CMK (cell line): Measurements from ENCODE around the gene MBOAT7.

Experiments
- DNase-seq: peaks from one replicate; pipeline ENCODE4 v3.0.0-alpha.2; 2010; ENCODE audit warnings: low read depth

MBOAT7 gene

DNA sequence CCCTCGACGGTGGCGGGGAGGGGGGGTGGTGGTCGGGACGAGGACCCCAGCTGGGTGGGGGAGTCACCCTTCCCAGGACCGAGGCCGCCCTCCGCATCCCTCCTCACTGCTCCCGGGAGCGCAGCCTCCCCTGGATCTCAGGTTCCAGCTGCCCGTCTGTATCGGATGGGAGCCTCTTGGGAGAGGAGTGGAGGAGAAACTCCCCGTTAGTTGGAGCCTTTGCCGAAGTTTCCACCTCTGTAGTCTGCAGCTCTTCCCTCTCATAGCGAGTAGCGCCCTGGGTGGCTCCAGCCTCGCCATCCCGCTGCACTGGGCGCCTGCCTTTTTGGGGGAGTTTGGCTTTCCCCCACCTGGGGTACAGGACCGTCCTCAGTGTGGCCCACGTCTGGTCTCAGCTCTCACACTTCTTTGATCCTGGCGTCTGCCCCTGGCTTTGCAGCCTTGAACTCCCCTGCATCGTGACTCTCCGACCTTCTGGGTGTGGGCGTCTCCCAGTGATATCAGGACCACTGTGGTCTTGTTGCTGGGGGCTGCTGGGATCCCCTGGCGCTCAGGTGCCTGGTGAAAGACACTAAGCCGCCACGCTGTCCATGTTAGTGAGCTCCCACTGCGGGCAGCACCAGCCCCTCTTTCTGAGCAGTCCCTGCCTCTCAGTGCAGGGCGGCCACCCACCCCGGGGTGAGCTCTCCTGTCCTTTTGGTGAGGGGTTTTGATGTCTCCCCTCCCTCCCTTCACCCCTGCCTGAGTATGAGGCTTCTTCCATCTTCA is 50.7 kb downstream of the MBOAT7 start:
- DNase-seq: no peak

DNA sequence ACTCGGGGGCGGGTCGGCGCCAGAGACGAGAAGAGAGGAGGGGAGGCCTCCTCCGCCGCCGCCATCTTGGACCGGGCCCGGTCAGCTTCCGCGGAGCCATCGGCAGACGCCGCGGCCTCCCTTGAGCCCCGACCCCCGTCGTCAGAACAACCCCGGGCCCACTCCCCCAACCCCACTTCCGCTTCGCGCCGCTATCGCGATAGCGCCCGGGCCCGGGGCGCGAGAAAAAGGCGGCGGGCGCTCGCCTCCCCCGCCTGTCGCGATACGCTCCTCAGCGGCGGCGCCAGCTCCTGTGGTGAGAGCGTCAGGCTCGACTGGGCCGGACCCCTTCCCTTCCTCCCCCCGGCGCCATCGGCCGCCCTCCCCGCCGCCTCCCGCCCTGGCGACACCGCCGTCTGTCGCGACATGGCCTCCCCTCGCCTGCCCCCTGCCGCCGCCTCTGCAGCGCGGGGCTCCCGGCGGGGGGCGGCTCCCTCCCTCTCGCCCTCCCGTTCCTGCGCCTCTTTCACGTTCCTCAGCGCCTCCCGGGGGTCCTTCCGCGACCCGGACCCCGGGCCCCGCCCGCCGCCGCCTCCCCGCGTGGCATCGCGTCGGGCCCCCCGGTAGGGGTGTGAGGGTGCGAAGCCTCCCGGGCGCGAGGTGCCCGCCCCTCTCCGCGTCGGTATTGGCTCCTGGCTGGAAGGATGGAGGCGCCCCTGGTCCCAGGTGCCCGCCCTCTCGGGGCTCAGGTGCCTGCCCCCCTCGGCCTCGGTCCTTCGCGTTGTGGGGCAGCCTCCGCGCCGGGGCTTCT is 51.5 kb downstream of the MBOAT7 start, which contains the start of gene CNOT3:
Gene CNOT3 (plus strand): TSS at position 64 of the 790 bp plus-strand sequence. CDS start 5,217 bp downstream, outside the sequence.
- DNase-seq: no peak

DNA sequence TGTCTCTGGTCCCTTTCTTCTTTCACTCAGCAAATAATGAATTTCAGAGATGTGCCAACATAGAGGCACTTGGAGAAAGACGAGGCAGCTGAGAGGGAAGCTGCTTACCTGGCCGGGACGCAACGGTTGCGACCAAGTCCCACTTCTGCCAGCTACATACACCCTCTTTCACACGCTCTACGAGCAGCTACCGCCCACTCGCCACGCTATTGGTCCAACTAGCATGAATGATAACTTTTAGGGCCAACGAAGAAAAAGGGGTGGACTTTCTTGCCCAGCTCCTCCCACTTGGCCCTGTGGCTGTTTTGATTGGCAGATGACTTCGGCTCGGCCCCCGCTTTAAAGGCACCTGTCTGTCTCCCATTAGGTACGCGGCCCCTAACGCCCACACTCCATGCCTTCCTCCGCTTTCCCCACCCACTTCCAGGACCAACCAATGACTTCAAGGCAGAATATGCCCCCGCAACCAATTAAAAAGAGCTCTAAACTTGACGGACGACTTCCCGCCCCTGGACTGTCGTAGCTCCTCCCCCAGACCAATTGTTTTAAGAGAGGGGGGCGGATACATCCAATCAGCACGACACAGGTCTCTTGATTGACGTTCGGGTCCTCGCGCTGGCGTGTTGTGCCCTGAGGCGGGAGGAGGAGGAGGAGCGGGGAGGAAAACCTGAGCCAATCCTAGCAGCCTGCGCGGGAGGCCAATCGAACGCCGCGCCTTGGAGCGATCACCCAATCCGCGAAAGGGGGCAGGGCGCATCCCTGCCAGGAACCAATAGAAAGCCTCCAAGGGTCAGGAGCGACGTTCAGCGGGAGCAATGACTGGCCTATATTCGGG is 52.3 kb downstream of the MBOAT7 start:
- peak; percentile 100 for DNase-seq

DNA sequence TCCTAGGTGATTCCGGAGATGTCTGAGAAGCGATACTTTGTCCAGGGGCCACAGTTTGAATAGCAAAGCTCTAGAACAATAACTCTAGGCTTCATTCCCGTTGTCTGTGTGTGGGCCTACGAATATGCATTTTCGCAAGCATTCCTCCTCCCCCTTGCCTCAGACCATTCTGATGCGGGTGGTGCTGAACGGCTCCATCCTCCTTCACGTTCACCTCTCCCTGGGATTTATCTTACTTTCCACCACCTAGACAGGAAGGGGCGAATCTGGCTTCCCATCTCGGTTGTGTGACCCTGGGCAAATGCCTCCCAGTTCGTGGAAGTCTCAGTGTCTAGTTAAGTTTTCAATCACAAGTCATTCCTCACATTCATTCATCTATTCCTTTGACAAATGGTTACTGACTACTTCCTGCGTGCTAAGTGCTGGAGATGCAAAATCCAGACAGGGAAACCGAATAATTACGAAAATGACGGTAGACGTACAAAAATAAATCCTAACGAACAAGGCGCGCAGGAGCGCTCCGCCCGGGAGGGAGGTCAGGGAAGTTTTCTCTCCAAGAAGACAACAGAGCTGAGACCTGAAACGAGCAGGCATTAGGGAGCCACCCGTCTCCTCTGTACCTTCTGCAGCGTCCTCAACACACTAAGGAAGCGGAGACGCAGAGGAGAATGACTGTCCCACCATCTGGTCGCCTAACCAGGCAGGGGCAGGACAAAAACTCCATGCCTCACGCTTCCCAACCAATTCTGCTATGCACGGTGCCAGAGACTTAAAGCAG is 53.1 kb downstream of the MBOAT7 start:
- DNase-seq: no peak

DNA sequence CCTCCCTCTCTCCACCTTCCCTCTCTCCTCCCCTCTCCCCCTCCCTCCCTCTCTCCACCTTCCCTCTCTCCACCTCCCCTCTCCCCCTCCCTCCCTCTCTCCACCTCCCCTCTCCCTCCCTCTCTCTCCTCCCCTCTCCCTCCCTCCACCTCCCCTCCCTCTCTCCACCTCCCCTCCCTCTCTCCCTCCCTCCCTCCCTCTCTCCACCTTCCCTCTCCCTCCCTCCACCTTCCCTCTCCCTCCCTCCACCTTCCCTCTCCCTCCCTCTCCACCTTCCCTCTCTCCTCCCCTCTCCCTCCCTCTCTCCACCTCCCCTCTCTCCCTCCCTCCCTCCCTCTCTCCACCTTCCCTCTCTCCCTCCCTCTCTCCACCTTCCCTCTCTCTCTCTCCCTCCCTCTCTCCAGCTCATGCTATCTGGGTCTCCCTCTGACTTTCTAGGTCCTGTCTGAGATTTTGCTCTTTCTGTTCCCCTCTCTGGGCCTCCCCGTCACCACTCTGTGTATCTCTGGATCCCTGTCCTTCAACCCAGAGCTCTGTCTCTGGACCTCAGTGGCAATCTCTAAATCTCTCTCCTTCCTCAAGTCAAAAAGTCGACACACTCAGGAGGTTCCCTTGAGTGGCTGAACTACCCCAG is 55.3 kb downstream of the MBOAT7 start:
- DNase-seq: no peak

DNA sequence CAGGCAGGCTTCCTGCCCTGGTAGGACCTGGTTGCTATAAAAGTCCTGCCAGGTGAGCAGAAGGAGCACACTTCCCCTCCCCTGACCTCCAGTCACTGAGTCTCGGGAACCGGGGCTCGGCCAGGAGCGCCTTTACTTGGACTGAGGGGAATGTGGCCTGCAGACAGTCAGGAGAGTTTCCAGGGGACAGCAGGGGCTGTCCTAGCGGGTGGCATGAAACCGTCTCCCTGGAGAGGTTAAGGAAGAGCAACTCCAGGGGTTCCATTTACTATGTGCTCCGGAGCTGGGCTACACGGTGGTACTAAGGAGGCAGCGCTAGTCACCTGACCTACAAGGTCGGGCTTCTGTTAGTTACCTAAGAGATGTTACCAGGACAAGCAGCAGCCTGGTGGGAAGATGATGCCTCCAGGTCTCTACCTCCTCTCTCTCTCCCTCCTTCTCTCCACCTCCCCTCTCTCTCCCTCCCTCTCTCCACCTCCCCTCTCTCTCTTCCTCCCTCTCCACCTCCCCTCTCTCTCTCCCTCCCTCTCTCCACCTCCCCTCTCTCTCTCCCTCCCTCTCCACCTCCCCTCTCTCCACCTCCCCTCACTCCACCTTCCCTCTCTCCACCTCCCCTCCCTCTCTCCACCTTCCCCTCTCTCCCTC is 55.9 kb downstream of the MBOAT7 start:
- DNase-seq: peak; percentile 38

DNA sequence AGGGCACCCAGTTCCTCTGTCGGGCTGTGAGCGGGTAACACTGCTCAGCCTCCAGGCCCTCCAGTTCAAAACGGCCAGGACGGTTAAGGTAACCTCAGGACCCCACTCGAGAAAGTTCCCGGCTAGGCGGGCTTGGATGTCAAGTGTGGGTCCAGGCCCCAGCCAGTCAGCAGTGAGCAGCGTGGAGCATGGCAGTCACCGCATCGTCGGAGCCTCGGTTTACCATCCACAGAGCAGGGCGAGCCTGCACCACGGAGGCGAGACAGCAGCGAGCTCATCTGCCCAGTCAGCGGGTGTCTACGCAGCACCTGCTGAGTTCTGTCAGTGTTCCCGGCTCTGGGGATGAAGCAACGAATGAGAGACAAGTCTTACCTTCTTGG is 59.8 kb downstream of the MBOAT7 start:
- no peak for DNase-seq

DNA sequence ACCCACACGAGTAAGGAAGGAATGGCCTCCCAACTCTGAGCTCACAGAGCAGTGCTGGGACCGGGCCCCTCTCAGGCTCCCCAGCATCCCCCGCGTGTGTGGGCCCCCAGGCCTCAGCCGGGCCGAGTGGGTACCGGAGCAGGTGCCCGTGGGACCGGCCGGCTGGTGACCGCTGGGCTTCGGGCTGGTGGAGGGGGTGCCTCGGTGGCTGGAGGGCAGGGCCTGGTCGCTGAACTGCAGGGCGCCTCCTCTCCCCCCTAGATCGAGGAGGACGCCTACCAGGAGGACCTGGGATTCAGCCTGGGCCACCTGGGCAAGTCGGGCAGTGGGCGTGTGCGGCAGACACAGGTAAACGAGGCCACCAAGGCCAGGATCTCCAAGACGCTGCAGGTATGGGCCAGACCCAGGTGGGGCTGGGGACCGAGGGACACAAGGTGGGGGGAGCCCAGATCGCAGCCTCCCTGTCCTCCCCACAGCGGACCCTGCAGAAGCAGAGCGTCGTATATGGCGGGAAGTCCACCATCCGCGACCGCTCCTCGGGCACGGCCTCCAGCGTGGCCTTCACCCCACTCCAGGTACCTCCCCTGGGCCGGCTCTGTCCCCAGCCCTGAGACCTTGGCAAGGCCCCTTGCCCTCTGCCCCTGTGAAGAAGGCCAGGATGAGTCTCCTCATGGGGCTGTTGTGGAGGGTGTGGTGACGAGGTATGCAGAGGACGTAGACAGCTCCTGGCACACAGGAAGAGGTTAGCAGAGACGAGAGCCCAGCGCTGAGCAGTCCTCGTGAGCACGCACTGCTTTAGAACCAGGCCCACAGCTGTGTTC is 60.4 kb downstream of the MBOAT7 start:
- no peak for DNase-seq

DNA sequence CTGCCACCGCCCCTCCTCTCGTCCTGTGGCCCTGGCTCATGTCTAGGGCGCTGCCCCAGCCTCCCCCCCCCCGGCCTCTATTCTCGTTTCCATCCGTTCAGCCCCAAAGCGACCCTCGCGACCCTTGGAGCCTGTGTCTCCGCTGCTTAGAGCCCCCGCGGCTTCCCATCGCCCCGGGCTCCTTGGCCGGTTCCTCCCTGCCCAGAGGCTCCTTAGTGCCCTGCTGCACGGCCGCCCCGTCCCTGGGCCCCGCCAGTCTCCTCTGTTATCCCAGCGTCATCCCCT is 61.0 kb downstream of the MBOAT7 start:
- DNase-seq: no peak

DNA sequence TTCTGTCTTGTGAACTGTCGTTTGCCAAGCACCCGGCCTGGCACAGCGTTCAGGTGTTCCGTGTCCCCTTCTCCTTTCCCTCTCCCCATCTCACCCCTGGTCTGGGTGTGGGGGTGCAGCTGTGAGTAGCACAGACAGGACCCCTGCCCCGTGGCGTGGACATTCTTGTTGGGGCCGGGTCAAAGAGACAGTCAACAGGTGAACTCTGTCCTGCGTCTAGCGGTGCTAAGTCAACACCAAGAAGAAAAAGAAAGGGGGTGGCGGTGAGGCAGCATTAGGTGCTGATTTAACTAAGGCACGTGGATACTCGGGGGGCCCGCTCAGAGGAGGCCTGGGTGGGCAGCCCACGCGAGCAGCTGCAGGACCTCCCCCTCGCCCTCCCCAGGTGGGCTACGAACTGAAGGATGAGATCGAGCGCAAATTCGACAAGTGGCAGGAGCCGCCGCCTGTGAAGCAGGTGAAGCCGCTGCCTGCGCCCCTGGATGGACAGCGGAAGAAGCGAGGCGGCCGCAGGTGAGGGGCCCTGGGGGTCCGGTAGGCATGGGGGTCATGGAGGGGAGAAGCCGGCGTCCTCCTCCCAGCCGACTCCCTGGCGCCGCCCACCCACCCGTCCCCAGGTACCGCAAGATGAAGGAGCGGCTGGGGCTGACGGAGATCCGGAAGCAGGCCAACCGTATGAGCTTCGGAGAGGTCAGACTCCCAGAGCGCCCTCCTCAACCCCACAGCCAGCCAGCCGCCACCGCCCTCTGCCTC is 61.5 kb downstream of the MBOAT7 start:
- DNase-seq: no peak

DNA sequence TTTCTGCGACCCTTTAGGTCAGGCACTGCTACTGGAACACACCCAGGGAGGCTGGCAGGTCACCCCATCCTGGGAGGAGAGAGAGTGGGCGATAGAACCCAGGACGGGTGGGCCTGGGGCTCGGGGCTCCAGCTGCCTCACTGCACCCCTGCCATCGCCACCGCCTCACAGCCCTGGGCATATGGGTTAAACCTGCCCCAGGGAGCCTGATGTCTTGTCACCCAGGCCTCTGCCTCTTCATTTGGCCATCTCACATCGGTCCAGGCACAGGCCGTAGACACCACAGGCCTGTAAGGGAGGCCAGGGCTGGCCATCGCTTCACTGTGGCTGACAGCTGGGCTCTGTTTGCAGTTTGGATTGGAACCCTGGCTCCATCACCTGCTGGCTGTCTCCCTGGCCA is 63.7 kb downstream of the MBOAT7 start:
- DNase-seq: no peak

DNA sequence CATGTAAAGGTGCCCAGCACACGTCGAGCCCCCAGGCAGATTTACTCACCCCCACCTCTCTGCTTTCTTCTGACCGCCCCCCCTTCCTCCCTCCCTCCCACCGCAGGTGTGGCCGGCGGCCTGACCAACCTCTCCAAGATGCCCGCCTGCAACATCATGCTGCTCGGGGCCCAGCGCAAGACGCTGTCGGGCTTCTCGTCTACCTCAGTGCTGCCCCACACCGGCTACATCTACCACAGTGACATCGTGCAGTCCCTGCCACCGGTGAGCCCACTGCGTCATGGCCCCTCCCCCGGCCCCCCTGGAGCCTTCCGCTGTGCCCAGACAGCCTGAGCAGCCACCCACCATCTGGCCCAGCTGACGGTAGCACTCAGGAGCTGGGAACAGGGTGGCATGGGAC is 65.0 kb downstream of the MBOAT7 start:
- DNase-seq: no peak

DNA sequence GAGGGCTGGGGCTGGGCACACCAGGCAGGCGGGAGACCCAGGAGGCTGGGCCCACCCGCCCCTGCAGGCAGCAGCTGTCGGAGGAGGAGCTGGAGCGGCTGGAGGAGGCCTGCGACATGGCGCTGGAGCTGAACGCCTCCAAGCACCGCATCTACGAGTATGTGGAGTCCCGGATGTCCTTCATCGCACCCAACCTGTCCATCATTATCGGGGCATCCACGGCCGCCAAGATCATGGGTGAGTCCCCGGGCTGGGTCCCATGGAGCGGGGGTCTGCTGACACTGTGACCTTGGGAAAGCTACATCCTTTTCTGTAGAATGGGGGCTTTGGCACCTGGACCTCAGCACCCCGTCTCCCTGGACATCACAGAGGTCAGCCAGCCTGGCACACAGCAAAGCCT is 65.7 kb downstream of the MBOAT7 start:
- DNase-seq: no peak
